SK-N-SH (cell line): ENCODE results near the gene C8B. TPM values are rescaled to one million over a fixed set of nuclear protein-coding genes. Genes with fewer than 3 reads are reported as not detected.

Experiments used
- CTCF ChIA-PET: fragments of 300-600, 350-600 bp; formaldehyde crosslinking; extraction: SDS; loops from one replicate; lab custom pipeline; 2021; lab: Yijun Ruan, JAX
- POLR2A ChIA-PET: fragments of 350-600 bp; sonication (Branson Sonifier 250); formaldehyde crosslinking; extraction: SDS; loops from one replicate; lab custom pipeline; 2020; ENCODE audit warnings: antibody characterized with exemption, inconsistent platforms; lab: Yijun Ruan, JAX
- DNase-seq: peaks from one replicate; pipeline ENCODE4 v3.0.0; 2012
- H2AFZ ChIP-seq: fragments of 200-600 bp; sonication (generic); 2 replicates; pipeline ENCODE4 v1.8.1; 2016; ENCODE audit warnings: antibody characterized with exemption, mild to moderate bottlenecking, low read depth
- H3F3A ChIP-seq: fragments of 200-600 bp; sonication (generic); replicated peaks from 2 replicates; pipeline ENCODE3; 2016; ENCODE audit warnings: antibody characterized with exemption, mild to moderate bottlenecking; ENCODE audit not compliant: insufficient read depth
- H3K27ac ChIP-seq, 2 experiments: fragments of 200-500 bp in 1 of 2; fragments of 200-600 bp in 1 of 2; sonication (Bioruptor generic) in 1 of 2; sonication (generic), shearing (Covaris generic) in 1 of 2; 2 replicates each; pipeline versions ENCODE4 v1.5.1 to v1.6.1; 2014 to 2016; ENCODE audit warnings: low read depth in 2 of 2, inconsistent platforms in 1 of 2, low read length in 1 of 2, mild to moderate bottlenecking in 1 of 2, mixed read lengths in 1 of 2
- H3K27me3 ChIP-seq: fragments of 200-600 bp; sonication (generic), shearing (Covaris generic); 2 replicates; pipeline ENCODE4 v1.6.1; 2016; ENCODE audit warnings: mixed run types; ENCODE audit not compliant: insufficient read depth
- H3K36me3 ChIP-seq, 2 experiments: fragments of 200-500 bp in 1 of 2; fragments of 200-600 bp in 1 of 2; sonication (Bioruptor generic) in 1 of 2; sonication (generic) in 1 of 2; replicated peaks in 1 of 2; 2 replicates each; pipeline versions ENCODE3 to v1.5.1; 2014 to 2016; ENCODE audit warnings: low read length in 1 of 2, mild to moderate bottlenecking in 1 of 2; ENCODE audit not compliant: insufficient read depth in 2 of 2, control insufficient read depth in 1 of 2
- H3K4me1 ChIP-seq, 2 experiments: fragments of 200-500 bp in 1 of 2; fragments of 200-600 bp in 1 of 2; sonication (Bioruptor generic) in 1 of 2; sonication (generic), shearing (Covaris generic) in 1 of 2; 2 replicates each; pipeline versions ENCODE4 v1.5.1 to v1.6.1; 2014 to 2016; ENCODE audit warnings: low read depth in 1 of 2, low read length in 1 of 2, mixed run types in 1 of 2; ENCODE audit not compliant: insufficient read depth in 2 of 2, control insufficient read depth in 1 of 2
- H3K4me2 ChIP-seq: fragments of 200-600 bp; sonication (generic), shearing (Covaris generic); 2 replicates; pipeline ENCODE4 v1.6.1; 2017; ENCODE audit warnings: mixed run types
- H3K4me3 ChIP-seq, 2 experiments: fragments of 200-500 bp in 1 of 2; fragments of 200-600 bp in 1 of 2; sonication (Bioruptor generic) in 1 of 2; sonication (generic), shearing (Covaris generic) in 1 of 2; 2 replicates each; pipeline versions ENCODE4 v1.5.1 to v1.8.1; 2014 to 2016; ENCODE audit warnings: low read depth in 2 of 2, inconsistent platforms in 1 of 2, low read length in 1 of 2, mild to moderate bottlenecking in 1 of 2, mixed read lengths in 1 of 2, moderate library complexity in 1 of 2
- H3K79me2 ChIP-seq: fragments of 200-600 bp; sonication (generic); 2 replicates; pipeline ENCODE4 v1.8.1; 2017; ENCODE audit warnings: mild to moderate bottlenecking; ENCODE audit not compliant: insufficient read depth
- H3K9ac ChIP-seq: fragments of 200-600 bp; sonication (generic); 2 replicates; pipeline ENCODE4 v1.6.1; 2017; ENCODE audit warnings: mixed run types
- H3K9me2 ChIP-seq: fragments of 200-600 bp; sonication (generic); 2 replicates; pipeline ENCODE4 v1.6.1; 2017; ENCODE audit warnings: mixed run types
- H3K9me3 ChIP-seq: fragments of 200-600 bp; sonication (generic); 2 replicates; pipeline ENCODE4 v1.6.1; 2017; ENCODE audit warnings: mixed run types, mild to moderate bottlenecking, moderate library complexity
- H4K20me1 ChIP-seq: fragments of 200-600 bp; sonication (generic); 2 replicates; pipeline ENCODE4 v1.6.1; 2017; ENCODE audit warnings: mild to moderate bottlenecking, mixed run types; ENCODE audit not compliant: insufficient read depth
- CHD2 ChIP-seq: fragments of 150-350 bp; IDR thresholded peaks from 2 replicates; pipeline ENCODE4 v1.6.1; 2018; ENCODE audit warnings: low read length; ENCODE audit not compliant: partially characterized antibody
- ELF1 ChIP-seq: IDR thresholded peaks from 2 replicates; pipeline ENCODE4 v1.4.0; 2012
- EP300 ChIP-seq, 2 experiments: IDR thresholded peaks; 2 replicates each; pipeline versions ENCODE4 v1.4.0 to v1.6.1; 2012; ENCODE audit warnings: borderline replicate concordance in 1 of 2, low read depth in 1 of 2, low read length in 1 of 2
- FOSL2 ChIP-seq: IDR thresholded peaks from 2 replicates; pipeline ENCODE4 v1.4.0; 2012; ENCODE audit warnings: low read depth, mild to moderate bottlenecking, moderate library complexity, borderline replicate concordance
- GATA2 ChIP-seq: sonication (generic); formaldehyde crosslinking; IDR thresholded peaks from 2 replicates; pipeline ENCODE4 v1.5.0; 2020; ENCODE audit warnings: mild to moderate bottlenecking, missing genetic modification reagents
- MEF2A ChIP-seq: IDR thresholded peaks from 2 replicates; pipeline ENCODE4 v1.4.0; 2012; ENCODE audit warnings: low read depth, borderline replicate concordance
- MXI1 ChIP-seq: IDR thresholded peaks from 2 replicates; pipeline ENCODE4 v1.6.1; 2012; ENCODE audit warnings: mild to moderate bottlenecking, low read depth, low read length, improper control_type of control experiment
- NFIC ChIP-seq: IDR thresholded peaks from 2 replicates; pipeline ENCODE4 v1.4.0; 2012; ENCODE audit warnings: borderline replicate concordance
- RAD21 ChIP-seq: IDR thresholded peaks from 2 replicates; pipeline ENCODE4 v1.6.1; 2012; ENCODE audit warnings: mild to moderate bottlenecking, low read length
- RCOR1 ChIP-seq: fragments of 150-350 bp; IDR thresholded peaks from 2 replicates; pipeline ENCODE4 v1.6.1; 2017; ENCODE audit warnings: antibody characterized with exemption, low read length
- RFX5 ChIP-seq: IDR thresholded peaks from 2 replicates; pipeline ENCODE4 v1.6.1; 2012; ENCODE audit warnings: mild to moderate bottlenecking, improper control_type of control experiment, low read length
- RXRA ChIP-seq: IDR thresholded peaks from 2 replicates; pipeline ENCODE4 v1.4.0; 2012; ENCODE audit warnings: low read depth, mild to moderate bottlenecking, borderline replicate concordance
- TCF12 ChIP-seq: IDR thresholded peaks from 2 replicates; pipeline ENCODE4 v1.4.0; 2012
- YY1 ChIP-seq: IDR thresholded peaks from 2 replicates; pipeline ENCODE4 v1.4.0; 2012; ENCODE audit warnings: low read depth, mild to moderate bottlenecking
- WGBS: methylation state at CpG from one replicate; pipeline ENCODE4 v1.1.6; 2017; ENCODE audit warnings: low lambda C conversion rate; 5-methylcytosine and 5-hydroxymethylcytosine counted together
- polyA plus RNA-seq, 3 experiments: library from polyadenylated mRNA; depleted of rRNA; stranded (reverse); fragments of >200 nt; gene quantifications; 2 replicates each; pipeline ENCODE4 v1.2.3, GENCODE V29; 2012
- TF ChIP-seq, protein P1 (sequence below): IDR thresholded peaks from 2 replicates; pipeline ENCODE4; 2012
- TF ChIP-seq, protein P2 (sequence below): IDR thresholded peaks from 2 replicates; pipeline ENCODE4 v1.4.0; 2012; ENCODE audit warnings: low read depth
- TF ChIP-seq, protein P3 (sequence below): IDR thresholded peaks from 2 replicates; pipeline ENCODE4 v1.4.0; 2012; ENCODE audit warnings: low read depth, borderline replicate concordance
- TF ChIP-seq, protein P4 (sequence below): fragments of 200-600 bp; sonication (generic); IDR thresholded peaks from 2 replicates; pipeline ENCODE4 v1.6.1; 2017; ENCODE audit warnings: antibody characterized with exemption, mild to moderate bottlenecking, moderate library complexity
- TF ChIP-seq, protein P5 (sequence below): IDR thresholded peaks from 2 replicates; pipeline ENCODE4 v1.4.0; 2012; ENCODE audit warnings: low read depth, borderline replicate concordance
- TF ChIP-seq, protein P6 (sequence below): fragments of 150-350 bp; IDR thresholded peaks from 2 replicates; pipeline ENCODE4 v1.6.1; 2016; ENCODE audit warnings: mild to moderate bottlenecking, low read depth, low read length

C8B gene
- polyA plus RNA-seq, 1 of the 3 experiments (the other 2 are of a cell fraction), result not detected

DNA sequence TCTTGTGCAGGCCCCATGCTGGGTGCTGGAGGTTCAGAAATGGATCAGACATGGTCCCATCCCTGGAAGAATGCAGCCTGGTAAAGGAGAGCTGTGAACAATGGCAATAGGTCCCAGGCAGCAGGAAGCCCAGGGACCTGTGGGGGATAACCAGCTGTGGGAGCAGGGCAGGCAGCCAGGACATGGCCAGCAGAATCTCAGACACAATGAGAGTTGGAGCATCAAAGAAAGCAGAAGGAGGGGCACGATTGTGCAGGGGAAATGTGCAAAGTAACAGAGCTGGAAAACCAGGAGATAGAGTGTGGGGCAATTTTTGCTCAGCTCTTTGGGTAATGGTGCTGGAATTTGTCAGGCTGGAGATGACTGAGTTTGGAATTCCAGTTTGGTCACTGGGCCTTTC, 44.3 kb downstream of the C8B start:
- H3K36me3 ChIP-seq, result no peaks in the 10 kb centered on the region
- no peaks in the 10 kb centered on the region for H3K9me2 ChIP-seq
- H3K4me2 ChIP-seq, result no peak overlapping the region
- no peak overlapping the region for H2AFZ ChIP-seq
- no peak for TF ChIP-seq RAD21
- TF ChIP-seq, protein P1, sequence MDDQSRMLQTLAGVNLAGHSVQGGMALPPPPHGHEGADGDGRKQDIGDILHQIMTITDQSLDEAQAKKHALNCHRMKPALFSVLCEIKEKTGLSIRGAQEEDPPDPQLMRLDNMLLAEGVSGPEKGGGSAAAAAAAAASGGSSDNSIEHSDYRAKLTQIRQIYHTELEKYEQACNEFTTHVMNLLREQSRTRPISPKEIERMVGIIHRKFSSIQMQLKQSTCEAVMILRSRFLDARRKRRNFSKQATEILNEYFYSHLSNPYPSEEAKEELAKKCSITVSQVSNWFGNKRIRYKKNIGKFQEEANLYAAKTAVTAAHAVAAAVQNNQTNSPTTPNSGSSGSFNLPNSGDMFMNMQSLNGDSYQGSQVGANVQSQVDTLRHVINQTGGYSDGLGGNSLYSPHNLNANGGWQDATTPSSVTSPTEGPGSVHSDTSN, result no peak
- no peak for TF ChIP-seq ELF1
- TF ChIP-seq YY1, result no peak
- no peak for TF ChIP-seq TCF12
- no peak for TF ChIP-seq GATA2
- H3K4me3 ChIP-seq, result no peak overlapping the region
- WGBS, result 9% methylated on average over 1 of the region's 1 CpG
- no peaks in the 10 kb centered on the region for H3K9me3 ChIP-seq
- no peaks in the 10 kb centered on the region for H3K79me2 ChIP-seq
- no peak overlapping the region for H3K9ac ChIP-seq
- H3K4me1 ChIP-seq, result peaks cover 0 to 11% of the 10 kb centered on the region in 2 experiments; a peak in 2 of 4 replicates
- no peaks in the 10 kb centered on the region for H3F3A ChIP-seq
- peak; percentile 17 for DNase-seq
- ChIA-PET CTCF (no interaction called here), POLR2A (no interaction called here)
- no peak overlapping the region for H3K27ac ChIP-seq
- H4K20me1 ChIP-seq, result no peaks in the 10 kb centered on the region
- H3K27me3 ChIP-seq, result no peaks in the 10 kb centered on the region

DNA sequence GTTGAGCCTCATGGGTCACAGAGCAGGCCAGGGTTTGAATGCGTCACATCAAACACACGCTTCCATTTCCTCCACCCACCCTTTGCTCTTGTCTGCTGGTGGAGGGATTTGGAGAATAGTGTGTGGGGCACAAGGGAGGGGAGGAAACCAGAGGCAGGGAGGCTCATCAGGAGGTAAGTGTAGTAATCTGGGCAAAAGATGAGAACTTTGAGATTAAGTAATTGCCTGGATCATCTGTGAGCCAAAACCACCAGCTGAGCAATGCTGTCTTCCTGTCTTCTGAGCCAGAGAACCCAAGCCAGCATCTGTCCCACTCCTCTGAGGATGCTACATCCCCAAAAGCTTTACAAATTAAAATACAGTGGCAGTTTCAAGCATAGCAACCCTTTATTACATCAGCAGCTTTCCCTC, 45.2 kb downstream of the C8B start:
- H2AFZ ChIP-seq, result no peak overlapping the region
- H4K20me1 ChIP-seq, result no peaks in the 10 kb centered on the region
- H3K9me2 ChIP-seq, result no peaks in the 10 kb centered on the region
- CTCF ChIA-PET, result no interaction called here
- H3K4me2 ChIP-seq, result no peak overlapping the region
- no peaks in the 10 kb centered on the region for H3K36me3 ChIP-seq
- peaks cover 0 to 18% of the 10 kb centered on the region in 2 experiments; a peak in 2 of 4 replicates for H3K4me1 ChIP-seq
- POLR2A ChIA-PET, result no interaction called here
- H3K27ac ChIP-seq, result no peak overlapping the region
- no peak overlapping the region for H3K4me3 ChIP-seq
- DNase-seq, result no peak
- H3K27me3 ChIP-seq, result no peaks in the 10 kb centered on the region
- no peaks in the 10 kb centered on the region for H3K79me2 ChIP-seq
- TF ChIP-seq, protein P2, sequence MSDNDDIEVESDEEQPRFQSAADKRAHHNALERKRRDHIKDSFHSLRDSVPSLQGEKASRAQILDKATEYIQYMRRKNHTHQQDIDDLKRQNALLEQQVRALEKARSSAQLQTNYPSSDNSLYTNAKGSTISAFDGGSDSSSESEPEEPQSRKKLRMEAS, result no peak
- TF ChIP-seq NFIC (no peak), RXRA (no peak), RFX5 (no peak), EP300 (IDR thresholded peaks at IDR 0.05; ENCODE audit: borderline replicate concordance in 1 of 2, low read depth in 1 of 2, low read length in 1 of 2) (no peak), MEF2A (no peak), FOSL2 (no peak), RCOR1 (no peak), TCF12 (no peak), MXI1 (no peak), CHD2 (no peak)
- TF ChIP-seq, protein P3, sequence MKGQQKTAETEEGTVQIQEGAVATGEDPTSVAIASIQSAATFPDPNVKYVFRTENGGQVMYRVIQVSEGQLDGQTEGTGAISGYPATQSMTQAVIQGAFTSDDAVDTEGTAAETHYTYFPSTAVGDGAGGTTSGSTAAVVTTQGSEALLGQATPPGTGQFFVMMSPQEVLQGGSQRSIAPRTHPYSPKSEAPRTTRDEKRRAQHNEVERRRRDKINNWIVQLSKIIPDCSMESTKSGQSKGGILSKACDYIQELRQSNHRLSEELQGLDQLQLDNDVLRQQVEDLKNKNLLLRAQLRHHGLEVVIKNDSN, result no peak
- TF ChIP-seq, protein P4, sequence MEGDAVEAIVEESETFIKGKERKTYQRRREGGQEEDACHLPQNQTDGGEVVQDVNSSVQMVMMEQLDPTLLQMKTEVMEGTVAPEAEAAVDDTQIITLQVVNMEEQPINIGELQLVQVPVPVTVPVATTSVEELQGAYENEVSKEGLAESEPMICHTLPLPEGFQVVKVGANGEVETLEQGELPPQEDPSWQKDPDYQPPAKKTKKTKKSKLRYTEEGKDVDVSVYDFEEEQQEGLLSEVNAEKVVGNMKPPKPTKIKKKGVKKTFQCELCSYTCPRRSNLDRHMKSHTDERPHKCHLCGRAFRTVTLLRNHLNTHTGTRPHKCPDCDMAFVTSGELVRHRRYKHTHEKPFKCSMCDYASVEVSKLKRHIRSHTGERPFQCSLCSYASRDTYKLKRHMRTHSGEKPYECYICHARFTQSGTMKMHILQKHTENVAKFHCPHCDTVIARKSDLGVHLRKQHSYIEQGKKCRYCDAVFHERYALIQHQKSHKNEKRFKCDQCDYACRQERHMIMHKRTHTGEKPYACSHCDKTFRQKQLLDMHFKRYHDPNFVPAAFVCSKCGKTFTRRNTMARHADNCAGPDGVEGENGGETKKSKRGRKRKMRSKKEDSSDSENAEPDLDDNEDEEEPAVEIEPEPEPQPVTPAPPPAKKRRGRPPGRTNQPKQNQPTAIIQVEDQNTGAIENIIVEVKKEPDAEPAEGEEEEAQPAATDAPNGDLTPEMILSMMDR, result no peak
- TF ChIP-seq, protein P5, sequence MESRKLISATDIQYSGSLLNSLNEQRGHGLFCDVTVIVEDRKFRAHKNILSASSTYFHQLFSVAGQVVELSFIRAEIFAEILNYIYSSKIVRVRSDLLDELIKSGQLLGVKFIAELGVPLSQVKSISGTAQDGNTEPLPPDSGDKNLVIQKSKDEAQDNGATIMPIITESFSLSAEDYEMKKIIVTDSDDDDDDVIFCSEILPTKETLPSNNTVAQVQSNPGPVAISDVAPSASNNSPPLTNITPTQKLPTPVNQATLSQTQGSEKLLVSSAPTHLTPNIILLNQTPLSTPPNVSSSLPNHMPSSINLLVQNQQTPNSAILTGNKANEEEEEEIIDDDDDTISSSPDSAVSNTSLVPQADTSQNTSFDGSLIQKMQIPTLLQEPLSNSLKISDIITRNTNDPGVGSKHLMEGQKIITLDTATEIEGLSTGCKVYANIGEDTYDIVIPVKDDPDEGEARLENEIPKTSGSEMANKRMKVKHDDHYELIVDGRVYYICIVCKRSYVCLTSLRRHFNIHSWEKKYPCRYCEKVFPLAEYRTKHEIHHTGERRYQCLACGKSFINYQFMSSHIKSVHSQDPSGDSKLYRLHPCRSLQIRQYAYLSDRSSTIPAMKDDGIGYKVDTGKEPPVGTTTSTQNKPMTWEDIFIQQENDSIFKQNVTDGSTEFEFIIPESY, result no peak
- TF ChIP-seq, protein P6, sequence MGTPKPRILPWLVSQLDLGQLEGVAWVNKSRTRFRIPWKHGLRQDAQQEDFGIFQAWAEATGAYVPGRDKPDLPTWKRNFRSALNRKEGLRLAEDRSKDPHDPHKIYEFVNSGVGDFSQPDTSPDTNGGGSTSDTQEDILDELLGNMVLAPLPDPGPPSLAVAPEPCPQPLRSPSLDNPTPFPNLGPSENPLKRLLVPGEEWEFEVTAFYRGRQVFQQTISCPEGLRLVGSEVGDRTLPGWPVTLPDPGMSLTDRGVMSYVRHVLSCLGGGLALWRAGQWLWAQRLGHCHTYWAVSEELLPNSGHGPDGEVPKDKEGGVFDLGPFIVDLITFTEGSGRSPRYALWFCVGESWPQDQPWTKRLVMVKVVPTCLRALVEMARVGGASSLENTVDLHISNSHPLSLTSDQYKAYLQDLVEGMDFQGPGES, result no peak
- no peaks in the 10 kb centered on the region for H3F3A ChIP-seq
- H3K9ac ChIP-seq, result no peak overlapping the region
- no peaks in the 10 kb centered on the region for H3K9me3 ChIP-seq
- 90% methylated on average over 2 of the region's 2 CpGs for WGBS
